GM06990 (cell line): ENCODE results near the gene ZNF705A.
"Not testable (repeated sequence)": the region's sequence is repeated elsewhere in the genome, so short reads cannot be mapped to it uniquely, and the experiment has no call there.

ENCODE experiments used
- DNase-seq: peaks from one replicate; pipeline ENCODE4 v3.0.0-alpha.2; 2011; ENCODE audit not compliant: insufficient read length; ENCODE audit errors: extremely low read depth
- H3K27me3 ChIP-seq: replicated peaks from 2 replicates; pipeline ENCODE4 v1.6.0; 2011; ENCODE audit warnings: low read length; ENCODE audit not compliant: control insufficient read depth, insufficient read depth
- H3K36me3 ChIP-seq: 2 replicates; pipeline ENCODE4 v1.5.1; 2011; ENCODE audit warnings: low read length; ENCODE audit not compliant: control insufficient read depth, insufficient read depth
- H3K4me3 ChIP-seq: replicated peaks from 2 replicates; pipeline ENCODE4 v1.5.1; 2011; ENCODE audit warnings: low read depth, mild to moderate bottlenecking, control low read depth, low read length
- CTCF ChIP-seq: IDR thresholded peaks from 2 replicates; pipeline ENCODE4 v1.5.1; 2011; ENCODE audit warnings: low read length, control low read depth, mild to moderate bottlenecking, inconsistent platforms; ENCODE audit not compliant: insufficient read depth, poor library complexity, severe bottlenecking

ZNF705A gene

GRCh38 chr12:8141647-8142046 lies 15.2 kb upstream of the ZNF705A start:
- not testable (repeated sequence) for H3K36me3 ChIP-seq, H3K27me3 ChIP-seq, DNase-seq, H3K4me3 ChIP-seq

- TF ChIP-seq CTCF: no peak
- Histone ChIP-seq H3K27me3 (no peaks in the 10 kb centered on the region), H3K36me3 (no peaks in the 10 kb centered on the region), H3K4me3 (no peak overlapping the region)
- no peak for DNase-seq
Measured at GRCh38 chr12:8143261-8143660, 13.6 kb upstream of the ZNF705A start.

GRCh38 chr12:8145754-8146441 lies 10.9 kb upstream of the ZNF705A start:
- Histone ChIP-seq H3K4me3 (no peak overlapping the region), H3K36me3 (no peaks in the 10 kb centered on the region), H3K27me3 (no peaks in the 10 kb centered on the region)
- DNase-seq: no peak
- TF ChIP-seq CTCF: no peak

- Histone ChIP-seq H3K36me3 (no peaks in the 10 kb centered on the region), H3K4me3 (no peak overlapping the region), H3K27me3 (no peaks in the 10 kb centered on the region)
- no peak for TF ChIP-seq CTCF
- no peak for DNase-seq
Measured at GRCh38 chr12:8146442-8146771, 10.4 kb upstream of the ZNF705A start.

GRCh38 chr12:8154526-8154925 lies 2.3 kb upstream of the ZNF705A start:
- no peaks in the 10 kb centered on the region for H3K27me3 ChIP-seq
- no peak overlapping the region for H3K4me3 ChIP-seq
- no peak for DNase-seq
- TF ChIP-seq CTCF: no peak
- H3K36me3 ChIP-seq: no peaks in the 10 kb centered on the region

- no peak for TF ChIP-seq CTCF
- no peaks in the 10 kb centered on the region for H3K27me3 ChIP-seq
- no peak overlapping the region for H3K4me3 ChIP-seq
- no peak for DNase-seq
- H3K36me3 ChIP-seq: no peaks in the 10 kb centered on the region
Measured at GRCh38 chr12:8156416-8156815, 399 bp upstream of the ZNF705A start.
